GM18873 (cell line): ENCODE results near the gene TIMM8B.
"Not testable (repeated sequence)": the region's sequence is repeated elsewhere in the genome, so short reads cannot be mapped to it uniquely, and the experiment has no call there.

Experiments
- ATAC-seq: cut with Tn5 transposase; IDR thresholded peaks from one replicate; pipeline ENCODE4 v1.9.1; 2021; ENCODE audit warnings: mild to moderate bottlenecking, moderate library complexity, moderate number of reproducible peaks; ENCODE audit not compliant: unreplicated experiment, low FRiP score

TIMM8B gene, protein sequence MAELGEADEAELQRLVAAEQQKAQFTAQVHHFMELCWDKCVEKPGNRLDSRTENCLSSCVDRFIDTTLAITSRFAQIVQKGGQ

DNA sequence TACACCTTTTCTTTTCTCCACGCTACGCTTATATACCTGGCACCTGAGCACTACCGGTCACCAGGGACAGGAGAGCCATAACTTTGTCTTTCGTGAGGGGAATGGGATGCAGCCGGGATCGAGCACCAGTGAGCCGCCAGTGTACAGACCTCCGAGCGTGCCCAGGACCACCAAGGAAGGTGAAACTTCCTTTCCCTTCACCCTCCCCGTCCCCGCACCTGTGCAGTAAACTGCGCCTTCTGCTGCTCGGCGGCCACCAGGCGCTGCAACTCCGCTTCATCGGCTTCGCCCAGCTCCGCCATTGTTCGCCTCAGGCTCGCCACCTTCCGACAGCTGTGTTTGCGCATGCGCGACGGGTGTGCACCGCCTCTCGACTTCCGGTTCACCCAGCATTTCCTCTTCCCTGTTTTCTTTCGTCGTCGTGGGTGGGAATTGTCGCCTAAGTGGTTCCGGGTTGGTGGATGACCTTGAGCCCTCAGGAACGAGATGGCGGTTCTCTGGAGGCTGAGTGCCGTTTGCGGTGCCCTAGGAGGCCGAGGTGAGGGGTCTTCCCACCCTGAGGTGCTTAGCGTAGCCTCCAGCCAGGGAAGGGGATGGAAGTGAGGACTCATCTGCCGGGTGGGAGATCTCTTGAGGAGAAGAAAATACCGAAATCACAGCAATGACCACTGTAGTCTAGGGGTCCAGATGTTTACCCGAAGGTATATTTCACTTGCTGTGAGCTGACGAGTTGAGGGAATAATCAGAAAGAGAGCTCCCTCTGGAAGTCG lies at the start of gene TIMM8B, which contains the start of gene SDHD:
Gene TIMM8B (minus strand): TSS at position 335 of the 770 bp plus-strand sequence. CDS start 33 bp downstream, at position 302.
Gene SDHD (plus strand): TSS at position 452 of the 770 bp plus-strand sequence. CDS start 35 bp downstream, at position 487.
- ATAC-seq = peak; percentile 87

DNA sequence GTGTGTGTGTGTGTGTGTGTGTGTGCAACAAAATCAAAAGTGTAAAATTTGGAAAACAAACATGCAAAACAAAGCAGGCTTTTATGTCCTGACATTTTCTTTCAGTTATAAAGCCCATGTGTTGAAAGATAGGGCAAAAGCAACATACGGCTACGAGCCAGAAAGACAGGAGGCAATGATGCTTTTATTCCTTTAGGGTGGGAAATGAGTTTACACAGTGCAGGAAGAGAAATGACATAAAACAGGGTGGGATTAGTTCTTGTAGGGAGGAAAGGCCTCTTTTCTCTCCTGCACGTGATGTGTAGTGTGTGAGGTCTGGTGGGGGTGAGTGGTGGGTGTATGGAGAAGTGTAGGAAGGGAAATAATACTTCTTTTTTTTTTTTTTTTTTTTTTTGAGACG lies 47.9 kb upstream of the TIMM8B start:
- no peak for ATAC-seq

DNA sequence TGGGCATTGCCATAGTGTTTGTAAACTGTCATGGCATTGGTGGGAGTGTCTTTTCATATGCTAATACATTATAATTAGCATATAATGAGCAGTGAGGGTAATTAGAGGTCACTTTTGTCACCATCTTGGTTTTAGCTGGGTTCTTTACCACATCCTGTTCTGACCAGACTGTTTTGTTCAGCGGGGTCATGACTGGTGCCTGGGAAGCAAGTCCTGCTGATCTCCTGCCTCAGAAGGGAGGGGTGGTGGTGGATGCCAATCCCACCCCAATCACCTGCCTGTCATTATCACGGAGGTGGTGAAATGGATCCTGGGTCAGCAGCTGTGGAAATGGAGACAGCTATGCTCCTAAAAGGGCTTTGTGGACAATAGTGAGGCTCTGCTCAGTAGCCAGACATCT lies 46.2 kb upstream of the TIMM8B start:
- no peak for ATAC-seq

- ATAC-seq = no peak
These were observed 43.1 kb upstream of the TIMM8B start for GRCh38 chr11:112129656-112130055.

- ATAC-seq = no peak
These were observed 42.0 kb upstream of the TIMM8B start for GRCh38 chr11:112128483-112129121.

GRCh38 chr11:112127056-112127455 lies 40.5 kb upstream of the TIMM8B start:
- ATAC-seq = no peak

- ATAC-seq = no peak
These were observed 36.6 kb upstream of the TIMM8B start for GRCh38 chr11:112123129-112123528.

- no peak for ATAC-seq
These were observed 35.5 kb upstream of the TIMM8B start for GRCh38 chr11:112121981-112122615.

DNA sequence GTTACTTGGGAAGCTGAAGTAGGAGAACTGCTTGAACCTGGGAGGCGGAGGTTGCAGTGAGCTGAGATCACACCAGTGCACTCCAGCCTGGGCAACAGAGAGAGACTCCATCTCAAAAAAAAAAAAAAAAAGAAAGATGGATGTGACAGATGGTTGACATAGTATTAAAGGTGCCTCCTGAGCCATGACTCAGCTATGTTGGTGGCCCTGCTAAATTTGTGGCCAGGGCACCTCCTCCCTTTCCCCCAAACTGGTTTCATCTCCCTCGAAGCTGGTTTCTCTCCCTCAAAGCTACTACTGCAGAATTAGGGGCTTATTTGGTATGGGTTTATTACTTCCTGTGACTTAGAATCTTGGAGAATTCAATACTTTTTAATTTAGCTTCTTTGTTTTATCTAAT lies 31.6 kb upstream of the TIMM8B start:
- no peak for ATAC-seq

GRCh38 chr11:112115386-112115785 lies 28.8 kb upstream of the TIMM8B start:
- no peak for ATAC-seq

- no peak for ATAC-seq
These were observed 27.9 kb upstream of the TIMM8B start for GRCh38 chr11:112114460-112114859.

GRCh38 chr11:112113539-112114457 lies 27.2 kb upstream of the TIMM8B start:
- no peak for ATAC-seq

DNA sequence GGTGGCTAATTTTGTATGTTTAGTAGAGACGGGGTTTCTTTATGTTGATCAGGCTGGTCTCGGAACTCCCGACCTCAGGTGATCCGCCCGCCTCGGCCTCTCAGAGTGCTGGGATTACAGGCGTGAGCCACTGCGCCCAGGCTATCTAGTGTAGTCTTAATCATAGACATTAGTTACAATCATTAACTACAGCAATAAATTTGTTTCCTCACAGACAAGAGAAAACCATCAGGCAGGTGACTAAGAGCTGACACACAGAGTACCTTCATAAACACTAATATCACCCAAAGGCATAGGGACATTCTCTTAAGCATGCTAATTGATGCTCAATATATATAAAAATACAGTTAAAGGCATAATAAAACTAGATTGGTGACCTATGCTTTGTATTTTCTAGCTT lies 19.5 kb upstream of the TIMM8B start:
- ATAC-seq = no peak

DNA sequence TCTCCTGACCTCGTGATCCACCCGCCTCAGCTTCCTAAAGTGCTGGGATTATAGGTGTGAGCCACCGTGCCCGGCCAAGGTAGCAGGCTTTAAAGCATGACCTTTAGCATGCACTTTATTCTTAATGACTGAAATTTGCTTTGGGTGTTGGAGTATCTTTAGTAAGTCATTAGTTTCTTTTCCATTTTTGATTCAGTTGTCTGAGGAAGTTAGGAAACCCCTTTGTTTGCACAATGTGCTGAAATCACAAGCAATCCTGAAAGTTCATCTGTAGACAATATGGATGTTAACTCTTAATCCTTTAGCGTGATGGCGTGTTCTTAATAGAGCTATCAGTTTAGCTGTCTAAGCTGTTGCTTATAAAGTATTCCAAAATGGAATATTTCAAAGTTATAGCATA lies 16.9 kb upstream of the TIMM8B start:
- no peak for ATAC-seq

DNA sequence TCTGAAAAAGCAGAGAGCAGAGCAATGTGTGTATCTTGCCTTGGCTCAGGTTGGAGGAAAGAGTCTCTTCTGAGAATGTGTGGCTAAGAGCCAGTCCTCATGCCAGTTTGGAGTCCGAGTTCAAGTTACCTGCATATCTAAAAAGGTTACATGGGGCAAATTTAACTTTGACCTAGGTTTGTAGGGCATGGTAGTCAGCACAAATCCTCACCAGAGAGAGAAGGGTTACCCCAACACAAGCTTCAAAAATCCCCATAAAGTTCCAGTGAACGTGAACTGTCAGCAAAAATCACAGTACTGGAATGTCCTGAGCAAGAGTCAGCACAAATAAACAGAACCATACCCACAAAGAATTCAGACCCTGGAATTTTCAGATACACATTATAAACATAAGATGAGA lies 13.9 kb upstream of the TIMM8B start:
- no peak for ATAC-seq

DNA sequence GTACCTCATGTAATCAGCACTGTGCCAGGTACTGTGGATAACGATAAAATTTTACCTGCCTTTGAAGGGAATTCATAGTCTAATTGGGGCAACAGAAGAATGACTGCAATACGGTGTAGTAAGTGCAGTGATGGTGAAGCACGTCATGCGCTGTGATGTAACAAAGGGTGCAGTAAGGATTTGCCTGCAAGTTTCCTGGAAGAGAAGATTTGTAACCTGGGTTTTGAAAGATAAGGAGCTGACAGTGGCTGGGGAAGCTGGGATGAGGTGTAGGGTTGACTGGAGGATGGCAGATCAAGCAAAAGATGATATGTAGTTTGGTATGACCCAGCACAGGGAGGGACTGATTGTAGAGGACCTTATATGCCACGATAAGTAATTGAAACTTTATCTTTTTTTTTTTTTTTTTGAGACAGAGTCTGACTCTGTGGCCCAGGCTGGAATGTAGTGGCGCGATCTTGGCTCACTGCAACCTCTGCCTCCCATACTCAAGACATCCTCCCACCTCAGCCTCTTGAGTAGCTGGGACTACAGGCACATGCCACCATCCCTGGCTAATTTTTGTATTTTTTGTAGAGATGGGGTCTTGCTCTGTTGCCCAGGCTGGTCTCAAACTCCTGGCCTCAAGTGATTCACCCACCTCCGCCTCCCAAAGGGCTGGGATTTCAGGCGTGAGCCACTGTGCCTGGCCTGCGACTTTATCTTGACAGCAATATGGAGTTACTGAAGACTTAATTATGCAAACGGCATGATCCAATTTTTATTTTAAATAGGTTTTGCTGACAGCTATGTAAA lies 11.4 kb upstream of the TIMM8B start:
- ATAC-seq = no peak

- no peak for ATAC-seq
These were observed 9.6 kb upstream of the TIMM8B start for GRCh38 chr11:112096194-112096593.

- not testable (repeated sequence) for ATAC-seq
These were observed 8.7 kb upstream of the TIMM8B start for GRCh38 chr11:112095302-112095701.

- ATAC-seq = no peak
These were observed 656 bp upstream of the TIMM8B start for GRCh38 chr11:112087212-112087611.
